ENCODE data around the gene MACROD1.
"Not testable (repeated sequence)": the region's sequence is repeated elsewhere in the genome, so short reads cannot be mapped to it uniquely, and the experiment has no call there.

The MACROD1 gene

GRCh38 chr11:64052938-64053622, 112.8 kb downstream of the MACROD1 start:
- DNase-seq = no peak

- no peak for DNase-seq
Measured at GRCh38 chr11:64052436-64052835, 113.5 kb downstream of the MACROD1 start.

GRCh38 chr11:64051297-64051696, 114.6 kb downstream of the MACROD1 start:
- DNase-seq = no peak

- DNase-seq = no peak
Measured at GRCh38 chr11:64049509-64049908, 116.4 kb downstream of the MACROD1 start.

GRCh38 chr11:64048042-64048854, 117.7 kb downstream of the MACROD1 start:
- no peak for DNase-seq

GRCh38 chr11:64047373-64047772, 118.5 kb downstream of the MACROD1 start:
- not testable (repeated sequence) for DNase-seq

GRCh38 chr11:64045700-64046099, 120.2 kb downstream of the MACROD1 start:
- DNase-seq = no peak

GRCh38 chr11:64044730-64045393, 121.1 kb downstream of the MACROD1 start:
- no peak for DNase-seq

- DNase-seq = no peak
Measured at GRCh38 chr11:64043545-64043944, 122.4 kb downstream of the MACROD1 start.

- DNase-seq = no peak
Measured at GRCh38 chr11:64042301-64042700, 123.6 kb downstream of the MACROD1 start.

- no peak for DNase-seq
Measured at GRCh38 chr11:64041846-64042245, 124.1 kb downstream of the MACROD1 start.

- DNase-seq = no peak
Measured at GRCh38 chr11:64040684-64041322, 125.1 kb downstream of the MACROD1 start.

GRCh38 chr11:64039012-64039665, 126.8 kb downstream of the MACROD1 start:
- no peak for DNase-seq

GRCh38 chr11:64038500-64038899, 127.4 kb downstream of the MACROD1 start:
- no peak for DNase-seq

- no peak for DNase-seq
Measured at GRCh38 chr11:64037027-64037634, 128.8 kb downstream of the MACROD1 start.

- DNase-seq = no peak
Measured at GRCh38 chr11:64036087-64037026, 129.6 kb downstream of the MACROD1 start.

GRCh38 chr11:64035576-64035975, 130.3 kb downstream of the MACROD1 start, which contains the start of gene FLRT1:
TSS of gene FLRT1 (plus strand) at chr11:64035931. CDS start at chr11:64116268, 80,337 bp downstream.
- no peak for DNase-seq

- DNase-seq = no peak
Measured at GRCh38 chr11:64035081-64035524, 130.8 kb downstream of the MACROD1 start.

GRCh38 chr11:64034411-64034811, 131.5 kb downstream of the MACROD1 start:
- no peak for DNase-seq

GRCh38 chr11:64032050-64032449, 133.9 kb downstream of the MACROD1 start:
- no peak for DNase-seq

- DNase-seq = no peak
Measured at GRCh38 chr11:64031001-64031400, 134.9 kb downstream of the MACROD1 start.
